Measurements from ENCODE around the gene JARID2.

- no peak for TF ChIP-seq GATA2 (IDR thresholded peaks at IDR 0.05; ENCODE audit: low read depth, low read length)
- no peak for TF ChIP-seq GATA3 (IDR thresholded peaks at IDR 0.05; ENCODE audit: low read depth, low read length)
Measured at GRCh38 chr6:15341311-15342001, 95.6 kb downstream of the JARID2 start.

Measured in SH-SY5Y (cell line).